Fibroblast of villous mesenchyme (primary cell): Measurements from ENCODE around the gene SMYD2. TPM values are rescaled to one million over a fixed set of nuclear protein-coding genes. Genes with fewer than 3 reads are reported as not detected.

ENCODE experiments used
- DNase-seq: peaks from one replicate; pipeline ENCODE4 v3.0.0-alpha.2; 2010; ENCODE audit warnings: low read depth
- H3K4me3 ChIP-seq: 2 replicates; pipeline ENCODE4 v1.5.1; 2011; ENCODE audit warnings: low read depth, mild to moderate bottlenecking, low read length
- CTCF ChIP-seq: IDR thresholded peaks from 2 replicates; pipeline ENCODE4 v1.5.1; 2012; ENCODE audit warnings: low read depth, mild to moderate bottlenecking, low read length; ENCODE audit not compliant: insufficient read depth
- total RNA-seq: library from RNA; depleted of rRNA; stranded (reverse); fragments of >200 nt; gene quantifications from 2 replicates; pipeline ENCODE4 v1.2.3, GENCODE V29; 2012

SMYD2 gene
- total RNA-seq, 1 donor: 48.8 TPM

GRCh38 chr1:214380986-214381695 is 100.2 kb downstream of the SMYD2 start:
- DNase-seq: no peak
- H3K4me3 ChIP-seq: no peak overlapping the region
- TF ChIP-seq CTCF: no peak

DNA sequence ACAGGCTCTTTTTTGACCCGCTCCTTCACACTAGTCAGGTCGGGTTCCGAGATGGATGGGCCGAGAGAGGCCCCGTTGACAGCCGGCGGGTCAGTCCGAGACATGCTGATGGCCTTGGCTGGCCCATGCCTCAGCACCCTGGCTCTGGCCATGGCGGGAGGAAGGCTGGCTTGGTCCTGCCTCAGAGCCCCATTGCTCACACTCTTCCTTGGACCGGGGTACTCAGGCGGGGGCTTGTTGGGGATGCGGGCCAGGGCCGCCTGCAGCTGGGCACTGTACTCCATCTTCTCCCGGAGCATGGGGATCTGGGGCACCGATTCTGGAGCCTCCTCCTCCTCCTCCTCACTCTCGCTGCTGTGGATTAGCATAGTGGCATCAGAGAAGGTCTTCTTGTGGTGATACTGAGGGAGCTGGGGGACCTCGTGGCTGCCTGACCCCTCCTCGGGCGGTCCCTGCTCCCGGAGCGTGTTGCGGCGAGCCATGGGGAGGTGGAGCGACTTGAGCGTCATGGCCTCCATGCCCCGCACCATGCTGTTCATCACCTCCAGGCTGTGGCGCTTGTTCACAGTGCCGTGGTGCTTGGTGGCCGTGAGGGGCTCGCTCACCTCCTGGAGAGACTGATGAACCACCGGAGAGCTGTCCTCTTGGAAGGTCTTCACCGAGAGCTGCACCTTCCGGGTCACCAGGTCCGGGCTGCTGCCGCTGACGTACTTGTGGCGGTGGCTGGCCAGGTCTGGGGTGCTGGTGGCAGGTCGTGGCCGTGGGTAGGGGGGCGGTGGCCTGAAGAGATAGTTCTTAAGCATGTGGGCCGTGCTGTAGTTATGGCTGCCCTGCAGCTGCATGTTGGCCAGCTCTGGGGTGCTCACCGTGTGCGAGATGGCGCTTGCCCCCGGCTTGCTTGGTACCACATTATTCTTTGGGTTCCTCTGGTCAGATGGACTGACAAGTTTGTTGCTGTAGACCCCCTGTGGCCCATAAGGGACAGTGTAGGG is 102.7 kb downstream of the SMYD2 start:
- no peak for TF ChIP-seq CTCF
- DNase-seq: no peak
- no peak overlapping the region for H3K4me3 ChIP-seq

DNA sequence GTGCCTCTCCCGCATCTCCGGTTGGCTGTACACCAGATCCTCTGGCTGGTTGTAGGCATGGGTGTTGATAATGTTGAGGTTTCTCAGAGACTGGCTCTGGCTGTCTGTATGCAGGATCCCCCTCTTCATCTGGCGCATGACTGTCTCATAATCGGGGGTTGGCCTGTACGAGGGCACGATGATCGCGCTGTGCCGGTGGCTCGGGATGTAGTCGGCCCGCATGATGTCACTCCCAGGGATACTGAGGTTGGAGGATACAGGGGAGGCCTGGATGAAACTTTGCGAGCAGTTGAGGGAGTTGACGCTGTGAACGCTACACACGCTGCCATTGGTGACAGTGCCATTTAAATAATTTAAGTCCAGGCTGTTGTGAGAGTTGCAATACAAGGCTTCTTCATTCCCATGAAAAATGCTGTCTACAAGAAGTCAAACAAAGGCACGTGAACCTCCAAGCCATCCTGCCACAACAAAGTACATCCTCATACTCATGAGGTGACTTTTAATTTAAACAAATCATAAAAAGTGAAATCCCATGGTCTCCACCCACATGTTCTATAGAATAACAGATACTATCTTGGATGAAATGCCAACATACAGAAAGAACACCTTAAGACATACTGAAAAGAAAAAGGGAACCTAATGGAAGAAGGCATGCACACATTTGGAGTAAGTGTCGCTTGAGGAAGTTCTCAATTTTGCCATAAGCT is 103.6 kb downstream of the SMYD2 start:
- TF ChIP-seq CTCF: no peak

DNA sequence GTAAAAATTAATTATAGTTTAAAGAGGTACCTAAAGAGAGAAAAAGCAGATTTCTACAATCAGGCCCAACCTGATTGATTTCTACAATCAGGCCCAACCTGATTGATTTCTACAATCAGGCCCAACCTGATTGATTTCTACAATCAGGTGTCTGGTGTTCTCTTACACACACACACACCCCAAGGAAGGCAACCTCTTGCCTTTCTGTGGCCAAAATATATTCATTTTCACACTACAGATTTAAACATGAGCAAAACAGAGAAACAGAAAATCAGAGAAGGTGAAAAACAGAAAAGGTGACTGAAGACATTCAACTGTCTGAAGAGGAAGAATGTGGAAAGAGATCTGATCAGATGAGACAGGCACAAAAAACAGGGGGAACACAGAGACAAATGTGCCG is 104.5 kb downstream of the SMYD2 start:
- no peak for DNase-seq
- H3K4me3 ChIP-seq: no peak overlapping the region
- TF ChIP-seq CTCF: no peak

More for the DNA sequence above, 103.6 kb downstream of the SMYD2 start:
- no peak overlapping the region for H3K4me3 ChIP-seq
- DNase-seq: no peak

DNA sequence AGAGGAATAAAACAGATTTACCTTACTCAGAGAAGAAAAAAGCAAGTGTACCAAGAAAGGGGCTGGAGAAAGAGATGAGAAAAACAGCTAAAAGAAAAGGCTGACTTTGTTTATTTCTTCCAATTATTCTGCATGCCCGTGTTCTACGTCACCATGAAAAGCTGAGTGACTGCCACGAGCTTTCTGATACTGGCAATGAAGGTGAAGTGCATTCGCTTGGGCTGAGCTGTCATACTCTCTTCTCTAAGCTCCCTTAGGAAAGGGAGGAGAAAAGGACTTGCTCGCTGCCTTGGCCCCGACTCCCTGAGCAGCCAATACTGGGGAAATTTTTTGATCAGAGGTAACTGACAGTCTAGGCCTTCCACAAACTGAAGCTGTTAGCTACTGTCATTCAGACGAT is 105.4 kb downstream of the SMYD2 start:
- no peak for TF ChIP-seq CTCF
- no peak for DNase-seq
- H3K4me3 ChIP-seq: no peak overlapping the region
